DND-41 (cell line): ENCODE data around the gene FHIT.

ENCODE experiments used
- CTCF ChIP-seq: IDR thresholded peaks from 2 replicates; pipeline ENCODE4 v1.5.1; 2012; ENCODE audit warnings: borderline replicate concordance, low read length, moderate library complexity, mild to moderate bottlenecking; ENCODE audit not compliant: poor library complexity, severe bottlenecking; ENCODE audit errors: extremely low read depth
- EZH2 ChIP-seq: IDR thresholded peaks from 3 replicates; pipeline ENCODE4 v1.6.1; 2012; ENCODE audit warnings: borderline replicate concordance, low read depth, mild to moderate bottlenecking, moderate library complexity, low read length, inconsistent platforms; ENCODE audit not compliant: severe bottlenecking

- no peak for TF ChIP-seq CTCF
- TF ChIP-seq EZH2: no peak
Observed at GRCh38 chr3:61177450-61177849, 73.8 kb downstream of the FHIT start.
